Esophagus mucosa (tissue), 1 donor: ENCODE data around the gene DERA. TPM values are rescaled to one million over a fixed set of nuclear protein-coding genes. Genes with fewer than 3 reads are reported as not detected.
"Not testable (repeated sequence)": the region's sequence is repeated elsewhere in the genome, so short reads cannot be mapped to it uniquely, and the experiment has no call there.

Experiments
- ATAC-seq: fragments of 200-7000 bp; cut with Tn5 transposase; one replicate; pipeline ENCODE4 v1.9.1; 2020
- total RNA-seq: library from RNA; stranded (reverse); gene quantifications from one replicate; pipeline ENCODE4 v1.2.4, GENCODE V29; 2023
- donor health status: DM: yes; HTN: yes; CAD: no.

The DERA gene
- total RNA-seq, 1 donor from 2014 or later = 40.4 TPM

- ATAC-seq = peak; percentile 71
Measured at GRCh38 chr12:15966426-15966825, 55.3 kb downstream of the DERA start.

GRCh38 chr12:15967053-15967452, 55.9 kb downstream of the DERA start:
- not testable (repeated sequence) for ATAC-seq

DNA sequence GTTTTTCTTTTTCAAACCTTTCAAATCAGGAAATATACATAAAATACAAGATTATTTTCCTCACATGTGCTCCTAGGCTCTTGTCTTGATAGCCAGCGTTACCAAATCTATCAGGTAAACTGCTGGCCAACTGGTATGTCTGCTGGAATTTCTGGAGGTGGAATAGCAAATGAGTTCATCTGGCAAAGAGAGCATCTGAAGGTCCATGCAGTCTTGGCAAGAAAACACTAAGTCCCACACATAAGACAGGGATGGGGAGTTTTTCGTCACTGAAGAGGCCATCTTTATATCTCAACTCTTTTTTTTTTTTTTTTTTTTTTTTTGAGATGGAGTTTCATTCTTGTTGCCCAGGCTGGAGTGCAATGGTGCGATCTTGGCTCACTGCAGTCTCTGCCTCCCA, 60.1 kb downstream of the DERA start:
- ATAC-seq = no peak

DNA sequence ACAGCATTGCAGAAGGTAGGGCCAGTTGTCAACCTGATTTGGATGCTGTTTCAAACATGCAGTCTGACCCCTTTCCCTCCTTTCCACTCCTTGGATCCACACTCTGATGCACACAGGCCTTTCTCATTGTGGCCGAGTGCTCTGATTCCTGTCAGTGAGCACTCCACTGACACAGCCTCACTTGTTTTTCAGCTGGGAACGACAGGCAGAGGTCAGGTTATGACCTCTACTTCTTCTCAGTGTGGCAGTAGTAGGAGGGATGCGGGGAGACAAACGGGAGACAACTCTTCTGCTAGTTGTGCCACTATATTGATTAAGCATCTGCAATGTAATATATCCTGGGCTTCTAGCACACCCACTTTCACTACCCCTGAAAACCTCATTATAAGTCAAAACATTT, 61.8 kb downstream of the DERA start:
- ATAC-seq = no peak

DNA sequence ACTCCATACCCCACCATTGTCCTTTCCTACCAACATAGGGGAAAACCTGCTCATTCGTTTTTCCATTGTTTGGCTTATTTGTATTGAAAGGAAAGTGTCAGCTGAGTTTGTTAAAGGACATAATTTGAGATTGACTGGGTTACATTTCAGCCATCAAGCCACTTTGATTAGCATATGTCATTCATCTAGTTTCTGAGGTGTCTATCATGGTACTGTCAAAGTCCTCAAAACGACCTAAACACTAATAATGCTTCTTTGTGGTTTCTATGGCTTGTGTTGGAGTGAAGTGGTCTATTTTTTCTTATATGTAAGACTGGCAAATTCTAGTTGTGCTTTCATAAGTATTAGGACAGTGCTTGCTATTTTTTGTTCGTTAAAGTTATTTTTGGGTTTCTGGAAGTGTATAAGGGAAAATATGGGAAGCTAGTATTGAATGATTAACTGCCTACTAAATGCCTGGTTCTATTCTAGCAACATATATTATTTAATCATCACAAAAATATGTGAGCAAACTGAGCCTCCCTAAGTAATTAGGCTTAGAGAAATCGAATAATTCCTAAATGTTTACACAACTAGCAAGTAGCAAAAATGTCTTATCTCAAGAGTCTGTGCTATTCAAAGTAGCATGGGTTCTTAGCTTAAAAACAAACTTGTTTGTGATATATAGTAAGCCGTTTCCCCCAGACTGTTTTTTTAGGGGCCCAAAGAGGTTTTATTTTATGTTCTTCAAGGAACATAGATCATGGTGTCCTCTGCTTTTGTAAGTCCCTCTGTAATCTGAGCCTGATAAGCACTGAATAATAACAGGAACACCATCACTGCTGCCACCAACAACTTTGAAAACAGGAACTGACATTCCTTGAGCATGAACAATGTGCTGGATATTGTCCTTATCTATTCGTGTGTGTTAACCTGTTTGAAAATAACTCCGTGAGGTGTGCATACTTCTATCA, 67.1 kb downstream of the DERA start:
- ATAC-seq = no peak

DNA sequence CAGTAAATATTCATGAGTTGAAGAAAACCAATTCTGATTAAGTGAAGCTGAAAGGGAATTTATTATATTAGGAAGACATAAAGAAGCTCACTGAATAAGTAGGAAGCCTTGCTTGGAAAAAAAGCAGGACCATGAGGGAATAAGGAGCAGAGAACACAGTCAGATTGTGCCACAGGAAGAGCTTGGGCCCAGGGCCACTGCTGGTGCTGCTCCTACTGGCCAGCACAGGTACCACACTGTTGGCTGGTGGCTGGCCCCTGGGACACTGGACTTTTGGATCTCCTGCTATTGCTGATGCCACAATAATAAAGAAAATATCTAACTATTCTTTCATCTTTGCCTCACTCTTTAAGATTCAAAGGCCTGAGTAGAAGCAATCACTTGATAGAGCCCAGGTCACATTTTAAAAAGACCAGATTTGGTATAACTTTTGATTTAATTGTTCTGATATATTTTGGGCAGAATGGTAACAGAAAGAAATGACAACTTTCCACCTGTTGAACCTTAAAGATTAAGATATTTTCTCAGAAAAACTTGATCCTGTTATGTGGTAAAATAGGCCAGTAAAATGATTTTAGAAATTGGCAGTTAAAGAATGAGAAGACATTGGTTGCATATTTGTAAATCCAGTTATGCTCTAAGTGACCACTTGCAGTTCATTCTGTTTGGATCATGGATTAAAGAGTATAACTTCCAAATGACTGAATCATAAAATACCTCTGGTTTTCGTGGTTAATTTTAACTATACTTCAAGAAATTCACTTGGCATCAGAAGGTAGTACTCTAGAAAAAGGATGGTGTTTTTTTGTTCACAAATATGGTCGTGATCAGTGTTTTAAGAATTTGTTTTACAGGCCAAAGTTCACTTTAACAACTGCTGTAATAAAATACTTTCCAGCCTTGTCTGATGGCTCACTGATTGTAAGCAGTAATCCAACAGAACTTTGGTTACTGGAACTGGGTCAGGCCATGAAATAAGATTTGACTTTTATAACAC, 68.3 kb downstream of the DERA start:
- peak; percentile 69 for ATAC-seq

DNA sequence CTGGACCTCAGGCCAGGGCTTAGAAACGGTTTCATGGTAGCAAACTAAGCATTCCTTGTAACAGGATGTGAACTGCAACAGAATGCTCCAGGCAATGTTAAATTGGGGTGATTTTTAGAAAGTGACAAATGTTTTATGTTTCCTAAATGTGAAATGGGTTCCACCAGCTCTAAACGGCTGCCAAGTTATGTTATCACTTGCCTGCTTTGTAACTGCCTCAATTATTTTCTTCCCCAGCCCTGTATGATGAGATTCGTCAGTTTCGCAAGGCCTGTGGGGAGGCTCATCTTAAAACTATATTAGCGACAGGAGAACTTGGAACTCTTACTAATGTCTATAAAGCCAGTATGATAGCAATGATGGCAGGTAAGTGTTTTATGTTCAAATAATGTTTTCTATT, 70.9 kb downstream of the DERA start:
- ATAC-seq = no peak

- ATAC-seq = no peak
Measured at GRCh38 chr12:15982471-15982870, 71.3 kb downstream of the DERA start.

- ATAC-seq = no peak
Measured at GRCh38 chr12:15982921-15983320, 71.8 kb downstream of the DERA start.

DNA sequence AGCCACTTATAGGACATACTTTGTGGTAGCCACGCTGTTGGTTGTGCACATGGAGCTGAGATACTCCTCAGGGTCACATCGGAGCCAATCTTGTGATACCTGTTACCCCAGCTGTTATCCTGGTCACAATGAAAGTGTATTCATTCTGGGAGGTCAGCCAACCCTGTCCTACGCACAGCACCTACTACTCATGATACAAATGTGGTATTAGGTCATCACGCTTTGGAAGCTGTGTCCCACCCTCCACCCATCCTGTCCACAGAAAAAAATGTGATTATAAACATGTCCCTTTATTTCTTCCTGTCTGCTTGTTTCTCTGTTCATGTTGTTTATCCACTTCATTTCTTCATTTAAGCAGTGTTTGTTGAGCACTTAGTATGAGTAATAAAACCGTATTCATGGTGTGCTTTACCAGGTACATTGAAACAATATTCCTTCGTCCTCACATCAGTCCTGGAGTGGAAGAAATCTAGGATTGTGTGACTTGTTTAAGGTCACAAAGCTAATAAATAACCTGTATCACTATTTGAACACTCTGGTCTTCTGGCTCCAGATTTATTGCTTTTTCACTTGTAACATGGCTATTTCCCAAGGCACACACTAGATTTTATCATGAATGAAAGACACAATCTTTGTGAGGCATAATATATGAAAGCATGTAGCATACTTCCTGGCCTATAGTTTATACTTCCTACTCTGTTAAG, 73.1 kb downstream of the DERA start:
- peak; percentile 56 for ATAC-seq

DNA sequence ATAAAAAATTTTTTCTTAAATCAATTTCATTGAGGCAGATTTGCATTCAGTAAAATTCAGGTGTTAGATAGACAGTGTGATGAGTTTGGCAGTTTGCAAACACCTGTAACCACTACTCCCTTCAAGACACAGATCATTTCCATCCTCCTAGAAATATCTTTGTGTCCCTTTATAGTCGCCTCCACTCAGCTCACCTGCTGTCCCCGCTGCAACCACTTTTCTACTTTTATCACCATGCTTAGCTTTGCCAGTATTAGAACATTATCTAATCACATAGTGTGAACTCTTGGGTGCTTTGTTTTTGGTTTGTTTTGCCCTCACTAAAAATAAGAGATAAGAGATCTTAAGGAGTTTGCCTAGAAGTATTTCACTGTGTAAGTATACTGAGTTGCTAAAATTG, 73.8 kb downstream of the DERA start:
- ATAC-seq = no peak

DNA sequence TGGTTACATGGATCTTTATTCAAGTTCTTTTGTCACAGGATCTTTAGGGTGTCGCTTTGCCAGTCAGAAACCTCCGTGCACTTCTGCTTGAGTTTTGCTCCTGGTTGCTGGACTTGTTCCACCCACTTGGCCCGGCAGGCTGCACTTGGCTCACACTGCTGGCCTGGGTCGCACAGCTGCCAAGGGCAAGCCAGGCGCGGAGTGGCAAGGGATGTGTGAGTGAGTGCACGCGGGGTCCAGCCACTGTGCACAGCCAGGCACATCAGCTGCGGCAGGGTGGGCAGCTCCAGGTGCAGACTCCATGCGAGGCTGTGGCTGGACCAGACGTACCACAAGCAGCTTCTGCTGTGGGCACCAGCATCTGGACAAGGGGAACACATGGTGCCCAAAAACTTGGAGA, 76.6 kb downstream of the DERA start:
- ATAC-seq = no peak

DNA sequence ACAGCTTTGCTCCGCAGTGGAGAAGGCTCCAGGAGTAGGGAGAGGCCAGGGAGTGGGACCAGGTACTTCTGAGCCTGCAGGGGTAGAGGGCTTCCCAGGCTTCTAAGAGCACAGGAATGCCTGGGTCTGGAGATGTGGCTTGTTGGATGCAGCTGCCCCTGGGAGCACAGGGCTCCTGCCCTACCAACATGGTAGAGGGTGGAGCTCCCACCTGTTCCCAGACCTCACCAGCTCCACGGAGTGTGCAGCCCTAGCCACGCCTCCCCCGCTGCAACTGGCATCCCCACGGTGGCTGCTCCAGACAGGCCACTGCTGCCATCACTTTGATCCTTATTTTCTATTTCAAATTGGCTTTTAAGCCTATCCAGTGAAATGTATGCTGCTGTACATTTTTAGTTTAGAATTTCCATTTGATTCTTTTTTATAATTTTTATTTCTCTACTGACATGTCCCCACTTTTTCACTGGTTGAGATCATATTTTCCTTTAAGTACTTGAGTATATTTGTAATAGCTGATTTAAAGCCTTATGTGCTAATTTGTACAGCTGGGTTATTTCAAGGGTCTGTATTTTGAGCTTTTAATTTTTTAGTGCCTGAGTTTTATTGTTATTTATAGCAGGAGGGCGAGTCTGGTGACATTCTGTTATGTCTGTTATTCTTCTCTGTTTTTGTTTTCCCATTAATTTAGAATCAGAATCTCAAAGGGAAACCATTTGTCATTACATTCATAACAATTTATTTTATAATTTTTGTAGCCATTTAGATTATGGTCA, 78.0 kb downstream of the DERA start:
- peak; percentile 23 for ATAC-seq

GRCh38 chr12:15995801-15996200, 84.7 kb downstream of the DERA start:
- no peak for ATAC-seq

DNA sequence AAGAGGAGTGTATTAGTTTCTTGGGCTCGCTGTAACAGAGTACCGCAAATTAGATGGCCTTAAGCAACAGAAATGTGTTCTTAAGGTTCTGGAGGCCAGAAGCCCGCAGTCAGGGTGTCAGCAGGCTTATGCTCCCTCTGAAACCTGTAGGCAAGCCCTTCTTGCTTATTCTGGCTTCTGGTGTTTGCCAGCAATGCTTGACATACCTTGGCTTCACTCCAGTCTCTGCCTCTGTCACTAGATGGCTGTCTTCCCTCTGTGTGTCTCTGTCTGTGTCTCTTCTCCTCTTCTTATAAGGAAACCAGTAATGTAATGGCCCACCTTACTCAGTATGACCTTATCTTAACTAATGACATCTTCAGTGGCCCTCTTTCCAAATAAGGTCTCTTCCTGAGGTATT, 85.1 kb downstream of the DERA start:
- no peak for ATAC-seq

GRCh38 chr12:15996948-15997347, 85.8 kb downstream of the DERA start:
- no peak for ATAC-seq

DNA sequence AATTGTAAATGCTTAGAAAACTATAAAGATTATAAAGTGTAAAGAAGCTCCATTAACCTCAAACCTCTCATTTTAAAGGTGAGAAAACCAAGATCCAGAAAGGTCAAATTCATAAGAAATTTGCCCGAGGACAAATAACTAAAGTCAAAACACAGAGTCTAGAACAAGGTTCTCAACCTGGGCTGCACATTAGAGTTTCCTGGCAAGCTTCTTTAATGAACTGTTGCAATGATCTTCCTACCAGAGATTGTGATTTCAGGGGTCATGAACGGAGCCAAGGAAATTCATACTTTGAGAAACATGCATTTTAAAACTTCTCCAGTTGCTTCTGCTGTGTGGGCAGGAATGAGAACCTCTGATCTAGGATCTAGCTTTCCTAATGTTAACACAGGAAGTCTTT, 86.8 kb downstream of the DERA start:
- ATAC-seq = no peak

- ATAC-seq = no peak
Measured at GRCh38 chr12:16002880-16003279, 91.7 kb downstream of the DERA start.

GRCh38 chr12:16003460-16003859, 92.3 kb downstream of the DERA start:
- ATAC-seq = no peak

- no peak for ATAC-seq
Measured at GRCh38 chr12:16006752-16007151, 95.6 kb downstream of the DERA start.

GRCh38 chr12:16008421-16008824, 97.3 kb downstream of the DERA start:
- no peak for ATAC-seq

DNA sequence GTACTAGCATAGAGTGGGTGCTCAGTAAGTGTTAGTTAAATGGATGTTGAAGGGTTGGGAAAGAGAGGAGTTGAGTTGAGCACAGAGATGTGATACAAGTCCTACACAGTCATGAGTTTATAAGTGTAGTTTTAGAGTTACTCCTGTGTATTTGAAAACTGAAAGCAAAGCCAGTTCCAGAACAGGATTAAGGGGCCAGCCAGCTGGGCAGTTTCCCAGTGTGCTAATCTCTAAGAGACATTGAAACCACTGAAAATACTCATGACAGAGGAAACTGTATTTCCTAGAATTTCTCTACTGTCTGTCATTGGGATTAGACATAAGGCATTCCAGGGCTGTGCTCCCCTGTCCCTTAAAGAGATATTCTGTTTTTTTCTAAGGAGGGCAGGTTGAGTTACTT, 101.0 kb downstream of the DERA start:
- peak; percentile 29 for ATAC-seq
